KMS-11 (cell line): ENCODE measurements around the gene PRKACA.

Source experiments
- H2AFZ ChIP-seq: fragments of 200-600 bp; sonication (generic); 2 replicates; pipeline ENCODE4 v1.6.1; 2016; ENCODE audit warnings: antibody characterized with exemption, mixed run types, low read depth
- H3K27ac ChIP-seq: fragments of 200-600 bp; sonication (generic); 2 replicates; pipeline ENCODE4 v1.6.1; 2016; ENCODE audit warnings: mild to moderate bottlenecking, mixed run types
- H3K27me3 ChIP-seq: fragments of 200-600 bp; sonication (generic); 2 replicates; pipeline ENCODE4 v1.6.1; 2017; ENCODE audit warnings: mild to moderate bottlenecking, low read depth, mixed run types, moderate library complexity; ENCODE audit not compliant: insufficient read depth
- H3K36me3 ChIP-seq: fragments of 200-600 bp; sonication (generic); 2 replicates; pipeline ENCODE4 v1.6.1; 2017; ENCODE audit warnings: mild to moderate bottlenecking, mixed run types; ENCODE audit not compliant: insufficient read depth
- H3K4me1 ChIP-seq: fragments of 200-600 bp; sonication (generic); 2 replicates; pipeline ENCODE4 v1.6.1; 2016; ENCODE audit warnings: mild to moderate bottlenecking, low read depth, mixed run types; ENCODE audit not compliant: poor library complexity, severe bottlenecking
- H3K4me2 ChIP-seq: fragments of 200-600 bp; sonication (generic); 2 replicates; pipeline ENCODE4 v1.7.0; 2016; ENCODE audit warnings: mild to moderate bottlenecking, mixed run types
- H3K4me3 ChIP-seq: fragments of 200-600 bp; sonication (generic); IDR thresholded peaks from 2 replicates; pipeline ENCODE4 v1.6.1; 2017; ENCODE audit warnings: low read depth, low read length, mixed read lengths; ENCODE audit not compliant: insufficient read depth
- H3K79me2 ChIP-seq: fragments of 200-600 bp; sonication (generic); 2 replicates; pipeline ENCODE4 v1.6.1; 2016; ENCODE audit warnings: low read depth, mixed run types; ENCODE audit not compliant: insufficient read depth
- H3K9ac ChIP-seq: fragments of 200-600 bp; sonication (generic); 2 replicates; pipeline ENCODE4 v1.6.1; 2016; ENCODE audit warnings: mild to moderate bottlenecking, mixed run types
- H4K20me1 ChIP-seq: fragments of 200-600 bp; sonication (generic); 2 replicates; pipeline ENCODE4 v1.6.1; 2016; ENCODE audit warnings: mild to moderate bottlenecking, mixed run types; ENCODE audit not compliant: insufficient read depth
- TF ChIP-seq, protein P1 (sequence below): fragments of 200-600 bp; sonication (generic); conservative IDR thresholded peaks from 2 replicates; pipeline ENCODE4 v1.6.1; 2017; ENCODE audit warnings: low read depth, mild to moderate bottlenecking, antibody characterized with exemption, low read length, moderate library complexity, mixed read lengths

The PRKACA gene

DNA sequence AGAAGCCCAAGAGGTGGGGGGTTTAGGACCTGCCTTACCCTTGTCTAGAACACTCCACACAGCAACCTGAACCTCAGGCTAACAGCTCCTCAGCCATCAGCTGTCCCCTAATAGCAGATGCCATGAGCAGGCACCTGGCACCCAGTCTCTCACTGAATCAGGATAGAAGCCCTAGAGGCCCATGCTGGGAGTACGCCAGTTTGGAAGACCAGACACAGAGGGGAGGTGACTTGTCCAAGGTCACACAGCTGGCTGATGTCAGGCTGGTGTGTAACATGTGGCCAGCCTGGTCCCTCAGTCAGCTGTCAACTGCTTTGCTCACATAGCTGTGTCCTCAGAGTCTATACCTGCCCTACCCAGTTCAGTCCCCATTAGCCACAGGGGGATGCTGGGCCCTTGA lies 14.3 kb downstream of the PRKACA start:
- Histone ChIP-seq H3K4me3 (no peak overlapping the region), H3K9ac (peak overlapping the region; percentile 29; the same call in 1 of the 2 replicates), H3K4me1 (peaks cover 57% of the 10 kb centered on the region), H3K27ac (peak overlapping the region; percentile 53), H4K20me1 (no peaks in the 10 kb centered on the region), H3K36me3 (no peaks in the 10 kb centered on the region), H3K27me3 (no peaks in the 10 kb centered on the region), H2AFZ (peak overlapping the region; percentile 21; the same call in 1 of the 2 replicates), H3K79me2 (no peaks in the 10 kb centered on the region), H3K4me2 (peak overlapping the region; percentile 40)
- TF ChIP-seq, protein P1, sequence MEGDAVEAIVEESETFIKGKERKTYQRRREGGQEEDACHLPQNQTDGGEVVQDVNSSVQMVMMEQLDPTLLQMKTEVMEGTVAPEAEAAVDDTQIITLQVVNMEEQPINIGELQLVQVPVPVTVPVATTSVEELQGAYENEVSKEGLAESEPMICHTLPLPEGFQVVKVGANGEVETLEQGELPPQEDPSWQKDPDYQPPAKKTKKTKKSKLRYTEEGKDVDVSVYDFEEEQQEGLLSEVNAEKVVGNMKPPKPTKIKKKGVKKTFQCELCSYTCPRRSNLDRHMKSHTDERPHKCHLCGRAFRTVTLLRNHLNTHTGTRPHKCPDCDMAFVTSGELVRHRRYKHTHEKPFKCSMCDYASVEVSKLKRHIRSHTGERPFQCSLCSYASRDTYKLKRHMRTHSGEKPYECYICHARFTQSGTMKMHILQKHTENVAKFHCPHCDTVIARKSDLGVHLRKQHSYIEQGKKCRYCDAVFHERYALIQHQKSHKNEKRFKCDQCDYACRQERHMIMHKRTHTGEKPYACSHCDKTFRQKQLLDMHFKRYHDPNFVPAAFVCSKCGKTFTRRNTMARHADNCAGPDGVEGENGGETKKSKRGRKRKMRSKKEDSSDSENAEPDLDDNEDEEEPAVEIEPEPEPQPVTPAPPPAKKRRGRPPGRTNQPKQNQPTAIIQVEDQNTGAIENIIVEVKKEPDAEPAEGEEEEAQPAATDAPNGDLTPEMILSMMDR = no peak

DNA sequence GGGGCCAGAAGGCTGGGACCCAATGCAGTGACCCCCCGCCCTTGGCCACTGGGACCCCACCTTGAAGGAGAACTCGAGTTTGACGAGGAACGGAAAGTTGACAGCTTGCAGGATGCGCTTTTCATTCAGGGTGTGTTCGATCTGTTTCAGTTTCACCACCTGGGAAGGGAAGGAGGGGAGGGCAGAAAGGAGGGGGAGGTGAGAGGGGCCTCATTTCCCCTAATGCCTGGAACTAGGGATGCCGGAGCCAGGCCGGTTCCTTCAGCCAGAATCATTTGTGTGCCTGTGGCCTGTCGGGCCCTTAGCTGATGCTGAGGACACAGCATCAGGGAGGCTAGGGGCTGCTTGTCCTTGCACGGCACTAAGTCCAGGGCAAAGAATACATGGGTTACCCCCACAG lies 14.8 kb downstream of the PRKACA start:
- peak overlapping the region; percentile 29; the same call in 1 of the 2 replicates for H3K9ac ChIP-seq
- H3K36me3 ChIP-seq = no peaks in the 10 kb centered on the region
- no peaks in the 10 kb centered on the region for H3K27me3 ChIP-seq
- H4K20me1 ChIP-seq = no peaks in the 10 kb centered on the region
- H3K4me3 ChIP-seq = no peak overlapping the region
- H3K27ac ChIP-seq = peak overlapping the region; percentile 53
- TF ChIP-seq, protein P1 = no peak
- no peaks in the 10 kb centered on the region for H3K79me2 ChIP-seq
- H3K4me1 ChIP-seq = peaks cover 57% of the 10 kb centered on the region
- H3K4me2 ChIP-seq = peak overlapping the region; percentile 40
- H2AFZ ChIP-seq = peak overlapping the region; percentile 21; the same call in 1 of the 2 replicates

DNA sequence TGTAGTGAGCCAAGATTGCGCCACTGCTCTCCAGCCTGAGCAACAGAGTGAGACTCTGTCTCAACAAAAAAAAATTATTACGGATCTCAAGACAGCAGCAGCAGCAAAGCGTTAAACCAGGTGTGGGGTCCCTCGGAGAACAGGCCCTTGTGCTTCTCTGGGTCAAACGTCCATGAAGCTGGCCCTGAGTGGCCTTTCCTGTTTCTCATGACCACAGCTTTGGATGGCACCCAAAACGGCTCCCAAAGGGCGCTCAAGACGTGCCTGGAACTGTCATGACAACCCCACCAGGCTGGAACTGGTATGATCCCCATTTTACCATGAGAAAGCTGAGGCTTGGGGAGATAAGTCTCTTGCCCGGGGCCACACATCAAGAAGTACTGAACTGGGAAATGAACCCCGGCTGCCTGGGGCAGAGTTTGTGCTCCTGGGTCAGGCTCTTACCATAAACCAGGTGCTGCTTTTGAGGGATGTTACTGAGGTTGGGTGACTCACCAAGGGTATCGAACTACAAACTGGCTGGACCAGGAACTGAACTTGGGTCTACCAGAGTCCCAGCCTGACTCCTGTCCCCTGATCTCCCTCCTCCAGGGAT lies 15.4 kb downstream of the PRKACA start:
- Histone ChIP-seq H3K4me1 (peaks cover 57% of the 10 kb centered on the region), H2AFZ (peak overlapping the region; percentile 21), H3K4me3 (no peak overlapping the region), H3K79me2 (no peaks in the 10 kb centered on the region), H3K36me3 (no peaks in the 10 kb centered on the region), H3K4me2 (peak overlapping the region; percentile 40), H3K9ac (peak overlapping the region; percentile 4; the same call in 1 of the 2 replicates), H3K27ac (peak overlapping the region; percentile 53), H3K27me3 (no peaks in the 10 kb centered on the region), H4K20me1 (no peaks in the 10 kb centered on the region)
- TF ChIP-seq, protein P1 = no peak

DNA sequence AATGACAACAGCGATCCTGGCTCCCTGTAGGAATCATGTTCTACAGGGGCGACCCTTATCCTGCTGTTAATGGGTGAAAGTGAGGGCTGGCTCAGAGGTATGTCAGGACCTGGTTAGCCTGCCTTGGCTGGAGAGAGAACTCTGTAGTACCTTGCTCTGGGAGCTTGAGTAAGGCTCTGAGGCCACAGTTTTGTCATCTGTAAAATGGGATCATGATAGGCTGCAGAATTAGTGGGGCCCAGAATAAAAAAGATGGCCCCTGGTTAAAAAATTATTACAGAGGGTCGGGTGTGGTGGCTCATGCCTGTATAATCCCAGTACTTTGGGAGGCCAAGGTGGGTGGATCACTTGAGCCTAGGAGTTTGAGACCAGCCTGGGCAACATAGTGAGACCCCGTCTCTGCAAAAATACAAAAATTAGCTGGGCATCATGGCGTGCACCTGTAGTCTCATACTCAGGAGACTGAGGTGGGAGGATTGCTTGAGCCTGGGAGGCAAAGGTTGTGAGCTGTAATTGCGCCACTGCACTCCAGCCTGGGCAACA lies 16.5 kb downstream of the PRKACA start:
- Histone ChIP-seq H3K27ac (no peak overlapping the region; the same call in 1 of the 2 replicates), H4K20me1 (no peaks in the 10 kb centered on the region), H3K9ac (no peak overlapping the region), H3K4me1 (peaks cover 57% of the 10 kb centered on the region), H3K79me2 (no peaks in the 10 kb centered on the region), H3K36me3 (no peaks in the 10 kb centered on the region), H2AFZ (no peak overlapping the region), H3K4me3 (no peak overlapping the region), H3K4me2 (no peak overlapping the region), H3K27me3 (no peaks in the 10 kb centered on the region)
- TF ChIP-seq, protein P1 = no peak
